Neutrophil (primary cell): ENCODE results near the gene PRDM16.

ENCODE experiments used
- H3K27ac ChIP-seq: fragments of 200-600 bp; sonication (generic); 2 replicates; pipeline ENCODE4 v1.5.1; 2016; ENCODE audit warnings: mild to moderate bottlenecking, moderate library complexity
- H3K27me3 ChIP-seq: fragments of 200-600 bp; sonication (generic); 2 replicates; pipeline ENCODE4 v1.6.0; 2016; ENCODE audit warnings: mild to moderate bottlenecking
- H3K36me3 ChIP-seq: fragments of 200-600 bp; sonication (generic); 2 replicates; pipeline ENCODE4 v1.5.1; 2017
- H3K4me1 ChIP-seq, 2 experiments: fragments of 200-600 bp in 1 of 2; sonication (generic) in 1 of 2; 1 replicate in 1 of 2; 2 replicates in 1 of 2; pipeline versions ENCODE4 v1.5.1 to v1.6.1; 2013 to 2016; ENCODE audit warnings: low read depth in 1 of 2, low read length in 1 of 2, mild to moderate bottlenecking in 1 of 2, moderate library complexity in 1 of 2; ENCODE audit not compliant: control insufficient read depth in 1 of 2, insufficient read depth in 1 of 2
- H3K4me3 ChIP-seq, 2 experiments: fragments of 200-600 bp in 1 of 2; sonication (generic) in 1 of 2; 1 replicate in 1 of 2; 2 replicates in 1 of 2; pipeline ENCODE4 v1.5.1; 2013 to 2016; ENCODE audit warnings: low read depth in 1 of 2, low read length in 1 of 2, mild to moderate bottlenecking in 1 of 2, moderate library complexity in 1 of 2
- H3K9me3 ChIP-seq: fragments of 200-600 bp; sonication (generic); 2 replicates; pipeline ENCODE4 v1.5.1; 2016
- CTCF ChIP-seq: fragments of 200-600 bp; sonication (generic); IDR thresholded peaks from 2 replicates; pipeline ENCODE4 v1.5.1; 2016; ENCODE audit warnings: antibody characterized with exemption

Gene PRDM16

GRCh38 chr1:3391711-3392110, 322.7 kb downstream of the PRDM16 start:
- Histone ChIP-seq H3K27ac (no peak overlapping the region), H3K4me3 (no peak overlapping the region), H3K4me1 (no peaks in the 10 kb centered on the region), H3K9me3 (no peaks in the 10 kb centered on the region), H3K36me3 (no peaks in the 10 kb centered on the region), H3K27me3 (peaks cover 59% of the 10 kb centered on the region)
- TF ChIP-seq CTCF, result no peak

GRCh38 chr1:3393024-3393986, 324.3 kb downstream of the PRDM16 start:
- TF ChIP-seq CTCF, result no peak
- no peaks in the 10 kb centered on the region for H3K4me1 ChIP-seq
- peaks cover 59% of the 10 kb centered on the region for H3K27me3 ChIP-seq
- H3K9me3 ChIP-seq, result no peaks in the 10 kb centered on the region
- no peaks in the 10 kb centered on the region for H3K36me3 ChIP-seq
- no peak overlapping the region for H3K27ac ChIP-seq
- H3K4me3 ChIP-seq, result no peak overlapping the region

- Histone ChIP-seq H3K27ac (no peak overlapping the region), H3K36me3 (no peaks in the 10 kb centered on the region), H3K4me3 (no peak overlapping the region), H3K4me1 (no peaks in the 10 kb centered on the region), H3K9me3 (no peaks in the 10 kb centered on the region), H3K27me3 (peaks cover 59% of the 10 kb centered on the region)
- TF ChIP-seq CTCF, result no peak
Observed at GRCh38 chr1:3393987-3394920, 325.3 kb downstream of the PRDM16 start.

- no peaks in the 10 kb centered on the region for H3K9me3 ChIP-seq
- peaks cover 53% of the 10 kb centered on the region for H3K27me3 ChIP-seq
- no peaks in the 10 kb centered on the region for H3K4me1 ChIP-seq
- TF ChIP-seq CTCF, result no peak
- no peak overlapping the region for H3K27ac ChIP-seq
- no peaks in the 10 kb centered on the region for H3K36me3 ChIP-seq
- H3K4me3 ChIP-seq, result no peak overlapping the region
Observed at GRCh38 chr1:3396411-3396810, 327.4 kb downstream of the PRDM16 start.

GRCh38 chr1:3397311-3397710, 328.3 kb downstream of the PRDM16 start:
- H3K27me3 ChIP-seq, result peaks cover 44% of the 10 kb centered on the region
- H3K9me3 ChIP-seq, result no peaks in the 10 kb centered on the region
- no peak for TF ChIP-seq CTCF
- no peaks in the 10 kb centered on the region for H3K36me3 ChIP-seq
- no peaks in the 10 kb centered on the region for H3K4me1 ChIP-seq
- H3K4me3 ChIP-seq, result no peak overlapping the region
- H3K27ac ChIP-seq, result no peak overlapping the region
